Fibroblast of villous mesenchyme (primary cell): Measurements from ENCODE around the gene EHBP1L1. TPM values are rescaled to one million over a fixed set of nuclear protein-coding genes. Genes with fewer than 3 reads are reported as not detected.

ENCODE experiments used
- DNase-seq: peaks from one replicate; pipeline ENCODE4 v3.0.0-alpha.2; 2010; ENCODE audit warnings: low read depth
- H3K4me3 ChIP-seq: 2 replicates; pipeline ENCODE4 v1.5.1; 2011; ENCODE audit warnings: low read depth, mild to moderate bottlenecking, low read length
- total RNA-seq: library from RNA; depleted of rRNA; stranded (reverse); fragments of >200 nt; gene quantifications from 2 replicates; pipeline ENCODE4 v1.2.3, GENCODE V29; 2012
- TF ChIP-seq, protein P1 (sequence below): IDR thresholded peaks from 2 replicates; pipeline ENCODE4 v1.5.1; 2012; ENCODE audit warnings: low read depth, mild to moderate bottlenecking, low read length; ENCODE audit not compliant: insufficient read depth

EHBP1L1 gene
- total RNA-seq, 1 donor, result 33.7 TPM

DNA sequence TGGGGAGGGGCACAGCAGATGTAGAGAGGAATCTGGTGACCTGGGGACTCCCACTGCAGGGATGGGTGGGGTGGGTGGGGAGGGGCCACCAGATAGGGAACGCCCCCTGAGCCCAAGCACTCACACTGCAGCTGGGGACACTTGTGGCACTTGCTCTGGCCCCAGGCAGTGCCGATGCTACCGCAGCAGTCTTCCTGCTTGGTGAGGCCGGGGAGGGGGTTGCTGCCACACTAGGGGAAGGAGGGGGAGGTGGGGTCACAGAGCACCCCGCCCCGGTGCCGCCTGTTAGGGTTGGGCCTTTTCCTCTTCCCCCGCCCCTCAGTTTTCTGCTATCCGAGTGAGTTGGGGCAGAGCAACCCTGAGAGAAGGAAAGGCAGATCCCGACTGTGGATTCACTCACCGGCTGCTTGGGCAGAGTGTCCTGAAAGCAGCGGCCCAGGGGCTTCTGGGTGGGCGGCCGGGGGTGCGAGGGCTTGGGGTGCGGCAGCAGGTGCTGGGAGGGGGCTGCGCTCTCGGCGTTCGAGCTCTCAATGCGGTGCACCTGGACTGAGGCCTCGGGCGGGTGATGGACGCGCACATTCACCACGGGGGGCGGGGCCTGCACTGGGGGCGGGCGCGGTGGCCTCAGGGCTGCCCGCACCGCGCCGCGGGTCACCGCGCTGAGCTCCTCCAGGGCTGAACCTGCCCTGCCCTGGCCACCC lies 22.4 kb upstream of the EHBP1L1 start:
- H3K4me3 ChIP-seq, result no peak overlapping the region
- DNase-seq, result no peak
- TF ChIP-seq, protein P1, sequence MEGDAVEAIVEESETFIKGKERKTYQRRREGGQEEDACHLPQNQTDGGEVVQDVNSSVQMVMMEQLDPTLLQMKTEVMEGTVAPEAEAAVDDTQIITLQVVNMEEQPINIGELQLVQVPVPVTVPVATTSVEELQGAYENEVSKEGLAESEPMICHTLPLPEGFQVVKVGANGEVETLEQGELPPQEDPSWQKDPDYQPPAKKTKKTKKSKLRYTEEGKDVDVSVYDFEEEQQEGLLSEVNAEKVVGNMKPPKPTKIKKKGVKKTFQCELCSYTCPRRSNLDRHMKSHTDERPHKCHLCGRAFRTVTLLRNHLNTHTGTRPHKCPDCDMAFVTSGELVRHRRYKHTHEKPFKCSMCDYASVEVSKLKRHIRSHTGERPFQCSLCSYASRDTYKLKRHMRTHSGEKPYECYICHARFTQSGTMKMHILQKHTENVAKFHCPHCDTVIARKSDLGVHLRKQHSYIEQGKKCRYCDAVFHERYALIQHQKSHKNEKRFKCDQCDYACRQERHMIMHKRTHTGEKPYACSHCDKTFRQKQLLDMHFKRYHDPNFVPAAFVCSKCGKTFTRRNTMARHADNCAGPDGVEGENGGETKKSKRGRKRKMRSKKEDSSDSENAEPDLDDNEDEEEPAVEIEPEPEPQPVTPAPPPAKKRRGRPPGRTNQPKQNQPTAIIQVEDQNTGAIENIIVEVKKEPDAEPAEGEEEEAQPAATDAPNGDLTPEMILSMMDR, result no peak

DNA sequence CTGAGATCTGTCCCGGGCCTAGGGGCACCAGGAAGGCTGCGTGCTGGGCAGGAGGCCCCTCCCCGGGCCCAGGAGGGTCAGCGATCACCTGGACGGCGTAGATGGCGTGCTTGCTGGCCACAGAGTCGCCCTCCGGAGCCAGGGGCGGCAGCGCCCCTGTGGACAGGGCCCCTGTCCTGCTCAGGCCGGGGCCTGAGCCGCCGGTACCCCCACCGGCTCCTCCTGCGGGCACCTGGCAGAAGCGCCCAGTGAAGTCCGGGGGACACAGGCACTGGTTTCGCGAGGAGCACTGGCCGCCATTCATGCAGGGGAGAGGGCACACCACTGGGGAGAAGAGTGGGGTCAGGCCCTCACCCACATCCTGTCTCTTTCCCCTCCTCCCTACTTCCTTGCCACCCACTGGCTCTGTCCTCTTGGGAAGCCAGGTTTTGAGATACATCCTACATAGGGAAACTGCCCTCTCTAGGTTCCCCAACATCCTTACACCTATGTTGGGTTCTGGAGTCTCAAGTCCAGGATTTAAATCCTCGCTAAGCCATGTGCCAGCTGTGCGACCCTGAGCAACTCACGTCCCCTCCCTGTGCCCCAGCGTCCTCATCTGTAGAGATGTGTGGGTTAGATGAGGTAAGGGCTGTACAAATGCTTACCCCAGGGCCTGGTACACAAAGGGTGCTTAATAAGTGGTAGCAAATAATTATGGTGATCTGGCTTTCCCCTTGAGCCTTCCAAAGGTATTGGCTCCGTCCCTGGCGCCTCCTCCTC lies 21.6 kb upstream of the EHBP1L1 start:
- TF ChIP-seq, protein P1, result no peak
- DNase-seq, result no peak

DNA sequence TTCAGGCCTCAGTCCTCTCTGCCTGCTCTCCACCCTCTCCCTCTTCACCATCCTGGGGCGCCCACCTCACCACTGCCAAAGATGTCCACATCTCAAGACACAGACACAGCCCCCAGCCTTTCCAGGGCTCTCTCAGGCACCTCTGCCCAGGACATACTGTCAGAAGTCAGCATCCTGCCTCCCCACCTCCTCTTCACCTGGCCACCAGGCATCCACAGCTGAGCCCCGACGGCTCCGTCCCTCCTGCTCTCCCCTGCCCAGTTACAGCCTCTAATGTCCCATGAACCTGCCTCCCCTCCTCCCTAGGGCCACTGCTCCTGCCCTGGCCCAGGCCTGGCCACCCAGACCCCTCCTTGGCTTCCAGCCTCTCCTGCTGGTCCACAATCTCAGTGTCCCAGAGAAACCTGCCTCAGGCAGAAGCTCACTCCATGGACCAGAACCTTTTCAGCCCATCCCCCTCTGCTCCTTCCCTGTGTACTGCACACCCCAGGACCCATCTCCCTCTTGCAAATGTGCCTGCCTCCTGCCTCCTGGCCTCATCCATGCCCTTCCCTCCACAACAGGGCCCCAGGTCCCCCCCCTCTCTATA lies 20.9 kb upstream of the EHBP1L1 start:
- no peak overlapping the region for H3K4me3 ChIP-seq
- no peak for DNase-seq
- TF ChIP-seq, protein P1, result no peak

More for the DNA sequence above, 21.6 kb upstream of the EHBP1L1 start:
- H3K4me3 ChIP-seq, result no peak overlapping the region

DNA sequence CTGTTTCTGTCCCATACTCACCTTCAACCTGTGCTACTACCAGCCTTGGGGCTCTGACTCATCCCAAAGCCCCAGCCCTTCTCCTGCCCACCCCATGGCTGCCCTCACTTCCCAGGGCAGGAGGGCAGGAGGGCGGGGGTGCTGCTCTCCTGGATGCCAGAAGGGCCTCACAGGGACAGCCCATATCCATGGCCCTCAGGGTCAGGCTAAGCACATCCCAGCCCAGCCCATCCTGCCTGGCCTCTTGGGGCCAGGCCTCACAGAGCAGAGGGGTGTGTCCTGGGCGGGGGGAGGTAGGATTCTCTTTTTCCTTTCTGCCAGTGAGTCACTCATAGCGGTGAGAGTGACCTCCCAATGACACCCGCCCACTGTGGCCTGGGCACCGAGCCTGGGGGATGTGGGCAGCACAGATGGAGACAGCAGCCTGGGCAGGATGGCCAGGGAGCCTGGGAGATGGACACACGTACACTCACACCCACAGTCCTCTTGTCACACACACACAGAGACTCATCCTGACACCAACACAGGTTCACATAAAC lies 20.1 kb upstream of the EHBP1L1 start:
- TF ChIP-seq, protein P1, result no peak
- no peak overlapping the region for H3K4me3 ChIP-seq
- peak; percentile 80 for DNase-seq

DNA sequence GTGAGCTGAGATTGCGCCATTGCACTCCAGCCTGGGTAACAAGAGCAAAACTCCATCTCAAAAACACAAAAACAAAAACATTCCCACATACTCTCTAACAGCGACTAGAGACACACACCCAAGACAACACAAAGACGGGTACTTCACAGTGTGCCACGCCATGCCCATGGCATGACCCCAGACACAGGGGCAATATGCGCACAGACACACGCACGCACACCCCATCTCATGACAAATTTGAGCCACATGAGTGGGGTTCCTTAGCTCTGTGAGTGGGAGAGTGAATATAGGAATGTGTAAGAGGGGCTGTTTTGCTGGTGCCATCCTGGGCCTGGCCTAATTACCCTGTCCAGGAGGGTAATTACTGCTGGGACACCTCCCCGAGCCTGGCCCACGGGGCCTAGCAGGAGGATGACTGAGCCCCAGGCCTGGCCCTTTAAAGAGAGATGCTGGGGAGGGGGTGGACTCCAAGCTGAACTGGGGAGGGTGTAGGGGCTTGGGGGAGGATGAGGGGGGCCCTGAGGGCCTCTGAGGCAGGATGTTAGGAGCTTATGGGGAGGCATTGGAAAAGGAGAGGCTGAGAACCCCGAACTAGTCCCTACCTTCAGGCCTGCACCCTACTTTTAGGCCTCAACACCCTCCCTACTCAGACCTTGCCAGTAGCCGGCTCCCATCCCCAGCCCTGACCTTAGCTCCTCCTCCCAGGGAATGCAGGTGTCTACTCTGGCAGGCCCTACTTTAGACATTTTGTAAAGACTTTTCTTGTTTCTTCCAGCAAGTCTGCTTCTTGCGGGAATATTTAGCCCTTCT lies 19.2 kb upstream of the EHBP1L1 start:
- TF ChIP-seq, protein P1, result no peak
- peak overlapping the region; percentile 66 for H3K4me3 ChIP-seq
- no peak for DNase-seq

DNA sequence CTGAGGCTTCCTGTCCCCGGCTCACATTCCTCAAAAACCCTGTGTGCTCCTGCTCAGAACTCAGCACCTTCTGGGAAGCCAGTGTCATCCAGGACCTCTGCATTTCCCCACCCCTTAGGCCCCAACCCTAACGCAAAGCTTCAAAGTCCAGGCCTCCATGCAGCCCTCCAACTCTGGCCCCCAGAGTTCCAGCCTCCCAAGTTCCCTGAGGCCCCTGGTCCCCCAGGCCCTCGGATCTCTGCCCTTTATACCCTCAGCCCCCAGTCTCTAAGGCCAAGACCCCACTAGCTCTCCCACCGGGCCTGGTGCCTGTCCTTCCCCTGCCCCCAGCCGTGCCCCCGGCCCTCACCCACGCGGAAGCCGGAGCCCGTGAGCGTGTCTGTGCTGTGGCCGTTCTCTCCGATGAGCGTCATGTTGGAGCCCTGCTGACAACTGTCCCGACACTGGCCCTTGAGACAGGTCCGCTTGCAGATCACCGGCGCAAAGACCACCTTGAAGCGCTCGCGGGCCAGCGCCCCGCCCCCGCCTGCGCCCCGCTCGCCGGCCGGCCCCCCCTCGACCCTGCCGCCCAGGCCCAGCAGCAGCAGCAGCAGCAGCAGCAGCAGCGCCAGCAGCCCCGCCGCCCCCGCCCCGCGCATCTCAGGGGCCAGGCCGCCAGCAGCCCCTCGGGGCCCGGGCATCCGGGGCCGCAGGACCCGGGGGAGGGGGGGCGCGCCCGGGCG lies 18.4 kb upstream of the EHBP1L1 start:
- DNase-seq, result peak; percentile 32
- peak overlapping the region; percentile 66 for H3K4me3 ChIP-seq

More for the DNA sequence above, 18.4 kb upstream of the EHBP1L1 start:
- TF ChIP-seq, protein P1, result no peak
